Measurements from ENCODE around the gene LRFN2.

The LRFN2 gene

DNA sequence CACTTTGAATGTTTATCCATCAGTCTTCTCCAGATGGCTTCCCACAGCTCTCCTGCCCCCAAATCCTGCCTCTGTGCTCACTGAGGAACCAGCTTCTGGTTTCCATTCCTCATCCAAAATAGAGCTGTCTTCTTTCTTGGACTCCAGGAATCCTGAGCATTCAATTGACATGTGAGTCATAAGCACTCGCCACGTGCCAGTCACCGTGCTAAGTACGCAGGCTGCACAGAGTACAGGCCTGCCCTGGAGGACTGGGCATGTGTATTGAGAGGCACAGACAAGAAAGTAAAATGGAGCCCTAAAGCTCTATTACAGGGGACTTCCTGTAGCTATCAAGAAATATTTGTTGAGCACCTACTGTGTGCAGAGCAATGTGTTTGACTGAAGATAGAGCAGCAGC is 39.7 kb upstream of the LRFN2 start:
- TF ChIP-seq, protein P1, sequence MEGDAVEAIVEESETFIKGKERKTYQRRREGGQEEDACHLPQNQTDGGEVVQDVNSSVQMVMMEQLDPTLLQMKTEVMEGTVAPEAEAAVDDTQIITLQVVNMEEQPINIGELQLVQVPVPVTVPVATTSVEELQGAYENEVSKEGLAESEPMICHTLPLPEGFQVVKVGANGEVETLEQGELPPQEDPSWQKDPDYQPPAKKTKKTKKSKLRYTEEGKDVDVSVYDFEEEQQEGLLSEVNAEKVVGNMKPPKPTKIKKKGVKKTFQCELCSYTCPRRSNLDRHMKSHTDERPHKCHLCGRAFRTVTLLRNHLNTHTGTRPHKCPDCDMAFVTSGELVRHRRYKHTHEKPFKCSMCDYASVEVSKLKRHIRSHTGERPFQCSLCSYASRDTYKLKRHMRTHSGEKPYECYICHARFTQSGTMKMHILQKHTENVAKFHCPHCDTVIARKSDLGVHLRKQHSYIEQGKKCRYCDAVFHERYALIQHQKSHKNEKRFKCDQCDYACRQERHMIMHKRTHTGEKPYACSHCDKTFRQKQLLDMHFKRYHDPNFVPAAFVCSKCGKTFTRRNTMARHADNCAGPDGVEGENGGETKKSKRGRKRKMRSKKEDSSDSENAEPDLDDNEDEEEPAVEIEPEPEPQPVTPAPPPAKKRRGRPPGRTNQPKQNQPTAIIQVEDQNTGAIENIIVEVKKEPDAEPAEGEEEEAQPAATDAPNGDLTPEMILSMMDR (conservative IDR thresholded peaks at IDR 0.05; ENCODE audit: low read length) = no peak
- DNase-seq (ENCODE audit: low read depth) = no peak
- H3K4me3 ChIP-seq (ENCODE audit: low read length) = no peak overlapping the region

DNA sequence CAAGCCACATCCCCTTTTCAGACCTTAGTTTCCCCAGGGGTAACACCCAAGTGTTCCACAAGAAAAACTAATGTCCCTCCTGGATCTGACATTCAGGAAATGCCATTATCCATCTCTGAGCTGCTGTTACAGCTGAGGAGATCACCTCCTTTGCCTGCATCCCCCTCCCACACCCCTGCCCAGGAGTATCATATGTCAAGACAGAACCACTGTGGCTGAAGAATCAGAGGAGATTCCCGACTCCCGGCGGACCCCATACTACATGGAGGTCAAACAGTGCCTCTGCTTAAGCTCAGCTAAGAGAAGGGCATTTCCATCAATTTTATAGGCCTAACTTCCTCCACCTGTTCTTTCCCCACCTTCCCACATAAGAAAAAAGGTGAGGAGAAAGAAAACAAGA is 36.8 kb upstream of the LRFN2 start:
- TF ChIP-seq, protein P1 (conservative IDR thresholded peaks at IDR 0.05; ENCODE audit: low read length) = no peak
- DNase-seq (ENCODE audit: low read depth) = no peak
- no peak overlapping the region for H3K4me3 ChIP-seq (ENCODE audit: low read length)

DNA sequence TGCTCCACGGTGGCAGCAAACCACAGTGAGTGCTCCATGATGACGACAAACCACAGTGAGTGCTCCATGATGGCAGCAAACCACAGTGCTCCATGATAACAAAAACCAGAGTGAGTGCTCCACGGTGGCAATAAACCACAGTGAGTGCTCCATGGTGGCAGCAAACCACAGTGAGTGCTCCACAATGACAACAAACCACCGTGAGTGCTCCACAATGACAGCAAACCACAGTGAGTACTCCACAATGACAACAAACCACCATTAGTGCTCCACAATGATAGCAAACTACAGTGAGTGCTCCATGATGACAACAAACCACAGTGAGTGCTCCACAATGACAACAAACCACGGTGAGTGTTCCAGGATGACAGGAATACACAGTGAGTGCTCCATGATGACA is 36.0 kb upstream of the LRFN2 start:
- H3K4me3 ChIP-seq (ENCODE audit: low read length) = no peak overlapping the region
- no peak for DNase-seq (ENCODE audit: low read depth)
- TF ChIP-seq, protein P1 (conservative IDR thresholded peaks at IDR 0.05; ENCODE audit: low read length) = no peak

DNA sequence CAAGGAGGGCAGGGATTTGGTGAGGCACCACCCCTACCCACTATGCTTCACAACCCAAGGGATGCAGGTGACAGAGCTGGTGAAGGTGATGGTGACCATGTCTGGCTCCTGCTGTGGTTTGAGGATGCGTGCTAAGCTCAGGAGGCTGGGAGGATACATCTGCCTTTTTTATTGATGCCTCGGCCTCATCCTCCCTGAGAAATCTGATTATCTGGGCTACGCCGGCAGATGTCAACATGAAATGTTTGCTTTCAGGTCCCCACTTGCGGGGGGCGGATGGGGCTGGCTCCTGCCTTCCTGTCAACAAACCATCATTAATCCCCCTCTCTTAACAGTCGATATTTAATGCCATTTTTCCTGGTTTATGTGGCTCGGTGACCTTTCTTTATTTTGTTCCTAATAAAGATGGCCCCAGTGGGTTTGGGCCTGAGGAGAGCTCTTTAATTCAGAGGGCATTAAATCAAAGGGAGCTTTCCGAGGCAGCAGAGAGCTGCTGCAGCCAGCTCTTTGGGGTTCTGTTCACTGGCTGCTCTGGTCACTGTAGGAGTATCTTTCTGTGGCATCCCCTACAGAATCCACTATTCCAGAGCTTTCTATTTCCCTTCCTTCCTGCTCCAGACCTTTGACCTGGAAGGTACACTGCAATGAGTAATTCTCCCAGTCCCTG is 33.5 kb upstream of the LRFN2 start:
- TF ChIP-seq, protein P1 (conservative IDR thresholded peaks at IDR 0.05; ENCODE audit: low read length) = no peak
- no peak for DNase-seq (ENCODE audit: low read depth)
- no peak overlapping the region for H3K4me3 ChIP-seq (ENCODE audit: low read length)

DNA sequence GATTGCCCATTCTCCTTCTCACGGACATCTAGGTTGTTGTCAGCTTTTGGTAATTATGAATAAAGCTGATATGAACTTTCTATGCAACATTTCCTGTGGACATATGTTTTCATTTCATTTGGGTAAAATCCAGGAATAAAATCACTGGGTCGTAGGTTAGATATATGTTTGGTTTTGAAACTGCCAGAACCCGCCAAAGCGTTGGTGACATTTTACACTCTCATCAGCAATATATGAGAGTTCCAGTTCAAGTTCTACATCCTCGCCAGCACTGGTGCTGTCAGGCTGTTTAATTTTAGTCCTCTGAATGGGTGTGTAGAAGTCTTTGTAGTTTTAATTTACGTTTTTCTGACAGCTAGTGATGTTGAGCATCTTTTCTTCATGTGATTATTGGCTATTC is 27.5 kb upstream of the LRFN2 start:
- no peak for DNase-seq (ENCODE audit: low read depth)
- TF ChIP-seq, protein P1 (conservative IDR thresholded peaks at IDR 0.05; ENCODE audit: low read length) = no peak
- no peak overlapping the region for H3K4me3 ChIP-seq (ENCODE audit: low read length)

DNA sequence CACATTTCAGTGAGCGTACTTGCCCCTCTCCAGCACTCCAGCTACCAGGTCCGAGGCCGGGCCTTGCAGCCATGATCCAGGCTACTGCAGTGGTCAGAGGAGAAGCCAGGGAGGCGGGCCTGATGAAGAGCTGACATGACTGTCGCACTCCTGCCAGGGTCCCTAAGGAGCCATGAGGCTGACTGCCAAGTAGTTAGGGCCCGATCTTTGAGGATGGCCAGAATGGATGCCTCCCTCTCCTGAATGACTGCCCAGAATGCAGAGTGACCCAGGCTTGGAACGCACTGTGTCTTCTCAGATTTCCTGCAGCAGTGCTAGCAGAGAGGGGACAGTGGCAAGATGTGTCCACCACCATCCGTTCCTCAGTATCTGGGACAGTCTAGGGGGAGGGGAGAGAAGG is 24.7 kb upstream of the LRFN2 start:
- H3K4me3 ChIP-seq (ENCODE audit: low read length) = no peak overlapping the region
- TF ChIP-seq, protein P1 (conservative IDR thresholded peaks at IDR 0.05; ENCODE audit: low read length) = no peak
- DNase-seq (ENCODE audit: low read depth) = no peak

DNA sequence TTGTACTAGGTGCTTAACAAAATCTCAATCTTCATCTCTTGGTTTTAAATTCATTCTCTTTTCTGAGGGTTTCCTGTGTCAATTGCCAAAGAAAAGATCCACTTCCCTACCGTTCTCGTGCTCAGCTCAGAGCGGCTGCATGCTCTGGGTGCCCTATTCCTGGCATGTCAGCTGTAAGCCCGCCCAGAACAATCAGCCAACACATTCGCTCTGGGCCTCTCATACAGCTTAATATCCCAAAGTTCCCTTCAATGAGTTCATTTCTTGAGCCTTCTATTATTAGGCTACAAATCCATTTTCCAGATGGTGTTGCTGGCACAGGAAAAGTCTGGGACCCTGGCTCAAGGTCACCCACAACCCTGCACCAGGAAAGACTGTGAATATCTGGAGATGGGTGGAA is 24.3 kb upstream of the LRFN2 start:
- H3K4me3 ChIP-seq (ENCODE audit: low read length) = no peak overlapping the region
- TF ChIP-seq, protein P1 (conservative IDR thresholded peaks at IDR 0.05; ENCODE audit: low read length) = no peak
- DNase-seq (ENCODE audit: low read depth) = no peak

Measured in AG10803 (cell line).